Gastrocnemius medialis (tissue), 4 donors: ENCODE results near the gene OSTF1. TPM values are rescaled to one million over a fixed set of nuclear protein-coding genes. Genes with fewer than 3 reads are reported as not detected.

Experiments
- ATAC-seq, 2 donors: fragments of 150-250 bp; one replicate each; pipeline ENCODE4 v1.9.1; 2016
- DNase-seq, 2 donors: peaks; one replicate each; pipeline ENCODE4 v3.0.0-alpha.2; 2019
- H3K27ac ChIP-seq, 4 donors: fragments of 200-600 bp; sonication (generic); 1 replicate in 1 of 4; 2 replicates in 3 of 4; pipeline ENCODE4 v1.5.1; 2016 to 2018; ENCODE audit warnings: mild to moderate bottlenecking in 2 of 4, moderate library complexity in 1 of 4
- H3K27me3 ChIP-seq, 3 donors: fragments of 200-600 bp; sonication (generic) in 2 of 3; 1 replicate in 1 of 3; 2 replicates in 2 of 3; pipeline versions ENCODE4 v1.5.1 to v1.6.0; 2016 to 2019; ENCODE audit warnings: mild to moderate bottlenecking in 1 of 3, moderate library complexity in 1 of 3
- H3K36me3 ChIP-seq, 2 donors: fragments of 200-600 bp; sonication (generic) in 1 of 2; one replicate each; pipeline ENCODE4 v1.5.1; 2017 to 2018
- H3K4me1 ChIP-seq, 2 donors: fragments of 200-600 bp; sonication (generic) in 1 of 2; one replicate each; pipeline ENCODE4 v1.5.1; 2016 to 2017; ENCODE audit warnings: mild to moderate bottlenecking in 2 of 2
- H3K4me3 ChIP-seq, 4 donors: fragments of 200-600 bp; sonication (generic) in 3 of 4; 1 replicate in 1 of 4; 2 replicates in 3 of 4; pipeline ENCODE4 v1.5.1; 2016 to 2019; ENCODE audit warnings: mild to moderate bottlenecking in 2 of 4
- H3K9me3 ChIP-seq, 3 donors: fragments of 200-600 bp; sonication (generic) in 2 of 3; 1 replicate in 1 of 3; 2 replicates in 2 of 3; pipeline ENCODE4 v1.5.1; 2016 to 2019
- POLR2A ChIP-seq, 2 donors: fragments of 450-650 bp; IDR thresholded peaks; one replicate each; pipeline ENCODE4 v1.6.1; 2017; ENCODE audit warnings: antibody characterized with exemption in 2 of 2, mild to moderate bottlenecking in 2 of 2, moderate library complexity in 2 of 2
- in situ Hi-C, 4 donors: fragments of 200-750 bp; cut with MboI; loops; one replicate each; pipeline versions ENCODE4 v1.15.0 to v1.8.0; 2017; ENCODE audit warnings: low sequenced_read_pairs in 4 of 4
- intact Hi-C: fragments of 100-400 bp; cut with DNase I; formaldehyde crosslinking; loops from one replicate; pipeline ENCODE4 v1.15.1; 2023; ENCODE audit warnings: low total_unique reads
- total RNA-seq, 4 donors: library from RNA; depleted of rRNA; stranded (reverse); fragments of >200 nt; gene quantifications; one replicate each; pipeline versions ENCODE4 v1.1.0 to v1.2.3, GENCODE V29; 2016
- TF ChIP-seq, protein P1 (sequence below), 5 experiments: fragments of 450-650 bp in 3 of 5; fragments of 200-600 bp in 2 of 5; sonication (generic) in 2 of 5; IDR thresholded peaks in 4 of 5; conservative IDR thresholded peaks in 1 of 5; 1 replicate in 4 of 5; 2 replicates in 1 of 5; pipeline ENCODE4 v1.5.1; 2016 to 2019; ENCODE audit warnings: antibody characterized with exemption in 5 of 5, mild to moderate bottlenecking in 3 of 5, moderate library complexity in 3 of 5

OSTF1 gene
- total RNA-seq, 4 donors from 2014 or later: 5.2 to 9.8 (median 6.2) TPM

DNA sequence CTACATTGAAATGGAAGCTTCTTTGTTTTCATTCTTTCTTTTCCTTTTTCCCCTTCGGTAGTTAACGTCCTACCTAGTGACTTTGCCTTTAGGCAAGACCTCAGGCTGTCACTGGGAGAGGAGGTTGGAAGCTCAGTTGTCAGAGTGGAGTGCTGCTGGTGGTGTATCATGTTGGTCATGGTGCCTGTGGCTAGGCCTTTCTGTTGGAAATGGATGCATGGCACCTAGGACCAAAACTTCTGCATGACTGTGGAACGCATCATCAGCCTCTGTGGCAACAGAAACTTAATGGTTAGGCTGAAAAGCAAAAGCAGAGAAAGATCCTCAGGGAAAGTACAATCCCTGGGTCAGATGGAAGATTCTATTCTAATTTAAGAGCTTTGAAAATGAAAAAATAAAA, 57.9 kb downstream of the OSTF1 start:
- H3K27me3 ChIP-seq: no peaks in the 10 kb centered on the region
- no peaks in the 10 kb centered on the region for H3K9me3 ChIP-seq
- no peak overlapping the region for H3K27ac ChIP-seq
- in situ Hi-C loops: no loop called here
- ATAC-seq (no peak), DNase-seq (no peak)
- H3K4me1 ChIP-seq: no peaks in the 10 kb centered on the region
- intact Hi-C loops: no loop called here
- H3K36me3 ChIP-seq: peaks cover 0 to 20% of the 10 kb centered on the region in 2 donors
- TF ChIP-seq, protein P1, sequence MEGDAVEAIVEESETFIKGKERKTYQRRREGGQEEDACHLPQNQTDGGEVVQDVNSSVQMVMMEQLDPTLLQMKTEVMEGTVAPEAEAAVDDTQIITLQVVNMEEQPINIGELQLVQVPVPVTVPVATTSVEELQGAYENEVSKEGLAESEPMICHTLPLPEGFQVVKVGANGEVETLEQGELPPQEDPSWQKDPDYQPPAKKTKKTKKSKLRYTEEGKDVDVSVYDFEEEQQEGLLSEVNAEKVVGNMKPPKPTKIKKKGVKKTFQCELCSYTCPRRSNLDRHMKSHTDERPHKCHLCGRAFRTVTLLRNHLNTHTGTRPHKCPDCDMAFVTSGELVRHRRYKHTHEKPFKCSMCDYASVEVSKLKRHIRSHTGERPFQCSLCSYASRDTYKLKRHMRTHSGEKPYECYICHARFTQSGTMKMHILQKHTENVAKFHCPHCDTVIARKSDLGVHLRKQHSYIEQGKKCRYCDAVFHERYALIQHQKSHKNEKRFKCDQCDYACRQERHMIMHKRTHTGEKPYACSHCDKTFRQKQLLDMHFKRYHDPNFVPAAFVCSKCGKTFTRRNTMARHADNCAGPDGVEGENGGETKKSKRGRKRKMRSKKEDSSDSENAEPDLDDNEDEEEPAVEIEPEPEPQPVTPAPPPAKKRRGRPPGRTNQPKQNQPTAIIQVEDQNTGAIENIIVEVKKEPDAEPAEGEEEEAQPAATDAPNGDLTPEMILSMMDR (IDR thresholded peaks at IDR 0.05 in 4 of 5, conservative IDR thresholded peaks at IDR 0.05 in 1 of 5): no peak
- TF ChIP-seq POLR2A (IDR thresholded peaks at IDR 0.05): no peak
- H3K4me3 ChIP-seq: no peak overlapping the region

DNA sequence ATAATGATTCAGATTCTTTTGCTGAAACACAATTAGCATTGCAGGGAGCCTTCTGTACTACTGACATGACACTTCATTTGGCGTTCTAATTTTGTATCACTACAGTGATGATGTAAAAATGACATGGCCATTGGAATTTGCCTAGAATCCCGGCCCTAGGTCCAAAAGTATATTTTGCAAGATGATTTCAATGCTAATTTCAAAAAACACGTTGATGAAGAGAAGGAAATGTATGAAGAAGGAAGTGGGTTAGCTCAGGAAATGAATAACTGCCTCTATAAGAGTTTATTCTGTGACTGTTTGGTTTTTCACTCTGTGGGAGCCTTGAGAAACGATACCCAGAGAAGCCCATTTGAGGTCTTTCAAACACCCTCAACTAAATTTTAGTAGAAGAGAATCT, 59.3 kb downstream of the OSTF1 start:
- Histone ChIP-seq H3K9me3 (no peaks in the 10 kb centered on the region), H3K4me3 (no peak overlapping the region), H3K36me3 (peaks cover 0 to 20% of the 10 kb centered on the region in 2 donors), H3K27ac (no peak overlapping the region), H3K4me1 (no peaks in the 10 kb centered on the region), H3K27me3 (no peaks in the 10 kb centered on the region)
- ATAC-seq (no peak), DNase-seq (no peak)
- intact Hi-C loops: no loop called here
- in situ Hi-C loops: no loop called here
- no peak for TF ChIP-seq POLR2A (IDR thresholded peaks at IDR 0.05)
- TF ChIP-seq, protein P1 (IDR thresholded peaks at IDR 0.05 in 4 of 5, conservative IDR thresholded peaks at IDR 0.05 in 1 of 5): no peak

DNA sequence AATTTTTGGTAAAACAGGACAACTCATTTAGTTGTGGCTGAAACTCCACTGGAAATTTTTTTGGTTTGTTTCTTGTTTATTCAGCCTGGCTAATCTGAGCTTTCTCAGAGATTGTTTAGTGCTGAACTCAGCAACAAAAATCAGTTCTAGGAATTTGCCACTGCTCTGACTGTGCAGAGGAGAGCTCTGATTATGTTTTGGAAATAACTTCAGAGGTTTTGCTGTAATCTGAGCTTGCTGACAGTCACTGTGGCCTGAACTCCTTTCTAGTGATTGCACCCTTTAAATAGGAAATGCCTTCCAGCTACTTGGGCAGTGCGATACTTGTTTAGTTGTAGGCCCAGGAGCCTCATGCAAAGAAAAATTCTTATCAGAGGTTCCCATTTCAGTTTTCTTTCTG, 60.2 kb downstream of the OSTF1 start:
- Histone ChIP-seq H3K27ac (no peak overlapping the region), H3K4me3 (no peak overlapping the region), H3K4me1 (no peaks in the 10 kb centered on the region), H3K27me3 (no peaks in the 10 kb centered on the region), H3K9me3 (no peaks in the 10 kb centered on the region), H3K36me3 (peaks cover 0 to 14% of the 10 kb centered on the region in 2 donors)
- TF ChIP-seq POLR2A (IDR thresholded peaks at IDR 0.05): no peak
- TF ChIP-seq, protein P1 (IDR thresholded peaks at IDR 0.05 in 4 of 5, conservative IDR thresholded peaks at IDR 0.05 in 1 of 5): no peak
- intact Hi-C loops: no loop called here
- ATAC-seq: no peak
- DNase-seq: no peak
- in situ Hi-C loops: no loop called here

DNA sequence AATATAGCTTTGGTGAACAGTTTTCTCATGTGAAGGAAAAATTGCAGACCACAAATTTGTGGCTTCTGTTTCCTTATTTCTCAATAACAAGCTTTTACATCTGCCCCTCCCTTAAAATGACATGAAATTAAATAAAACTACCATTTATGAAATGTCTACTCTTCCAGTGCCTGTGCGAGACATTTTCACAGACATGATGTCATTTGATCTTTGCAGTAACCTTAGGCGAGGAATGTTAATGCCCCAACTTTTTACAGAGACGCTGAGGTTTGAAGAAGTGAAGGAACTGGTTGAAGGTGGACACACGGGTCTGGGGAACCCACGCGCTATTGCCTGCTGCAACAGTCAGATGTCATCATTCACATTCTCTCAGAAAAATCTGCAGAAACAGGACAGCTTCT, 61.5 kb downstream of the OSTF1 start:
- H3K36me3 ChIP-seq: peaks cover 0 to under 1% of the 10 kb centered on the region in 2 donors
- H3K9me3 ChIP-seq: no peaks in the 10 kb centered on the region
- no peaks in the 10 kb centered on the region for H3K4me1 ChIP-seq
- no peak overlapping the region for H3K4me3 ChIP-seq
- intact Hi-C loops (no loop called here), in situ Hi-C loops (no loop called here)
- H3K27ac ChIP-seq: no peak overlapping the region
- no peak for TF ChIP-seq POLR2A (IDR thresholded peaks at IDR 0.05)
- TF ChIP-seq, protein P1 (IDR thresholded peaks at IDR 0.05 in 4 of 5, conservative IDR thresholded peaks at IDR 0.05 in 1 of 5): no peak
- DNase-seq (no peak), ATAC-seq (no peak)
- H3K27me3 ChIP-seq: no peaks in the 10 kb centered on the region

DNA sequence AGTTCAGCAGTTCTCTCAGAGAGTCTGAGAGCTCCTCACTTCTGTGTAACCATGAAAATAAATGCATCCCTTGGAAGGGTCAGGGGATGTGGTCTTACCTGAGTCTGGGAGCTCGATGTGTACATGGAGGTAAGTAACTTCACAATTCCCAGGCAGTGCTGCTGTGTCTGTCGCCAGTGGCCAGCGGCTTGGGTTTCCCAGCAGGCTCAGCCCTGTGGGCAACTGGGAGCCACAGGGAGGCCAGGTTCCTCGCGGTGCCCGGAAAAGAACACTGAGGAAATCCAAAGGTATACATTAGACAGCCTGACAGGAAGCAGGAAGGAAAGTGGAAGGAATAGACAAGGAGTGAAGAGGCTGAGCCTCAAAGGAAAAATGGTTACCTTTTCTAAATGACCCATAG, 62.2 kb downstream of the OSTF1 start:
- no peaks in the 10 kb centered on the region for H3K27me3 ChIP-seq
- no peak for ATAC-seq
- no peaks in the 10 kb centered on the region for H3K4me1 ChIP-seq
- H3K36me3 ChIP-seq: no peaks in the 10 kb centered on the region
- no peak overlapping the region for H3K27ac ChIP-seq
- intact Hi-C loops (no loop called here), in situ Hi-C loops (no loop called here)
- DNase-seq: no peak
- no peak for TF ChIP-seq POLR2A (IDR thresholded peaks at IDR 0.05)
- TF ChIP-seq, protein P1 (IDR thresholded peaks at IDR 0.05 in 4 of 5, conservative IDR thresholded peaks at IDR 0.05 in 1 of 5): no peak
- no peak overlapping the region for H3K4me3 ChIP-seq
- no peaks in the 10 kb centered on the region for H3K9me3 ChIP-seq
